PC-3 (cell line): ENCODE measurements around the gene HEPHL1.

Source experiments
- EZH2 ChIP-seq: fragments of 300-600 bp; sonication (generic); IDR thresholded peaks from one replicate; pipeline ENCODE4 v1.6.1; 2017; ENCODE audit warnings: antibody characterized with exemption, mild to moderate bottlenecking, low read length; ENCODE audit not compliant: unreplicated experiment
- EZH2phosphoT487 ChIP-seq: fragments of 300-600 bp; sonication (generic); IDR thresholded peaks from 2 replicates; pipeline ENCODE4 v1.6.1; 2018; ENCODE audit warnings: mild to moderate bottlenecking, antibody characterized with exemption, low read length, borderline replicate concordance
- TF ChIP-seq, protein P1 (sequence below): fragments of 300-600 bp; sonication (generic); conservative IDR thresholded peaks from 2 replicates; pipeline ENCODE4 v1.5.1; 2017; ENCODE audit warnings: antibody characterized with exemption, low read depth, mild to moderate bottlenecking, low read length

DNA sequence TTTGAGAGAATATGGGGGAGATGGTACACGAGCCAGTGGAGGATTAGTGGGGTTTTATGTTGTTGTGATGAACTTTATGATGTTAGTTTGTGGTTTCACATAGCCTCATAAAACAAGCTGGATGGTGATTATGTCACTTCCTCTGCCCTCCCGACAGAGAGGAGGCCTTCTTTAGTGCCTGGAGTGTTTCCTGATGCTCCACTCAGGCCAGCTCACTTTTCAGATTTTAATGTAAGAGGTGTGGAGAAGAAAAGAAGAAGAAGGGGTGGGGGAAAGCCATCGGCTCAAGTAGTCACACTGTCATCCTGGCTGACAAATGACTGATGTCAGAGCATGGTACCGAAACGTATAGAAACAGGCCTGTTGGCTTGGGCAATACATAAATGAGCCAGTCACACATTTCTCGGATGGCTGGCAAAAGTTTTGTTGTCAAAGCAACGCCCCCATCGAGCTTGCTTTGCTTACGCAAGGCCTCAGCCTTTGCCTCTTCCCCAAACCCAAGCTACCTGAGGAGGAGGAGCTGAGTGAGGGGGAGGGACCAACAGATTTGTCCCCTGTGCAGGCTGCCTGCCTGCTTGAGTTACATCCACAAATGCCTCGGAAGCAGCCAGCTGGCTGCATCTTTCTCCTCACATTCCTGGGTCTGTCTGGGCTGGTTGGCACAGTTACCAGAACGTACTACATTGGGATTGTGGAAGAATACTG, at the start of gene HEPHL1:
- TF ChIP-seq, protein P1, sequence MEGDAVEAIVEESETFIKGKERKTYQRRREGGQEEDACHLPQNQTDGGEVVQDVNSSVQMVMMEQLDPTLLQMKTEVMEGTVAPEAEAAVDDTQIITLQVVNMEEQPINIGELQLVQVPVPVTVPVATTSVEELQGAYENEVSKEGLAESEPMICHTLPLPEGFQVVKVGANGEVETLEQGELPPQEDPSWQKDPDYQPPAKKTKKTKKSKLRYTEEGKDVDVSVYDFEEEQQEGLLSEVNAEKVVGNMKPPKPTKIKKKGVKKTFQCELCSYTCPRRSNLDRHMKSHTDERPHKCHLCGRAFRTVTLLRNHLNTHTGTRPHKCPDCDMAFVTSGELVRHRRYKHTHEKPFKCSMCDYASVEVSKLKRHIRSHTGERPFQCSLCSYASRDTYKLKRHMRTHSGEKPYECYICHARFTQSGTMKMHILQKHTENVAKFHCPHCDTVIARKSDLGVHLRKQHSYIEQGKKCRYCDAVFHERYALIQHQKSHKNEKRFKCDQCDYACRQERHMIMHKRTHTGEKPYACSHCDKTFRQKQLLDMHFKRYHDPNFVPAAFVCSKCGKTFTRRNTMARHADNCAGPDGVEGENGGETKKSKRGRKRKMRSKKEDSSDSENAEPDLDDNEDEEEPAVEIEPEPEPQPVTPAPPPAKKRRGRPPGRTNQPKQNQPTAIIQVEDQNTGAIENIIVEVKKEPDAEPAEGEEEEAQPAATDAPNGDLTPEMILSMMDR = no peak
- no peak for TF ChIP-seq EZH2
- TF ChIP-seq EZH2phosphoT487 = no peak
